ENCODE data around the gene MFAP2. TPM values are rescaled to one million over a fixed set of nuclear protein-coding genes. Genes with fewer than 3 reads are reported as not detected.
"Not testable (repeated sequence)": the region's sequence is repeated elsewhere in the genome, so short reads cannot be mapped to it uniquely, and the experiment has no call there.

The MFAP2 gene
- total RNA-seq, 1 donor from 2014 or later = 4.8 TPM

GRCh38 chr1:16944038-16944437, 36.4 kb downstream of the MFAP2 start:
- intact Hi-C loops (cut with DNase I) = no loop called here
- DNase-seq (ENCODE audit: low spot score) = no peak

- DNase-seq (ENCODE audit: low spot score); intact Hi-C loops (cut with DNase I): not testable (repeated sequence)
Observed at GRCh38 chr1:16939386-16940180, 40.8 kb downstream of the MFAP2 start.

DNA sequence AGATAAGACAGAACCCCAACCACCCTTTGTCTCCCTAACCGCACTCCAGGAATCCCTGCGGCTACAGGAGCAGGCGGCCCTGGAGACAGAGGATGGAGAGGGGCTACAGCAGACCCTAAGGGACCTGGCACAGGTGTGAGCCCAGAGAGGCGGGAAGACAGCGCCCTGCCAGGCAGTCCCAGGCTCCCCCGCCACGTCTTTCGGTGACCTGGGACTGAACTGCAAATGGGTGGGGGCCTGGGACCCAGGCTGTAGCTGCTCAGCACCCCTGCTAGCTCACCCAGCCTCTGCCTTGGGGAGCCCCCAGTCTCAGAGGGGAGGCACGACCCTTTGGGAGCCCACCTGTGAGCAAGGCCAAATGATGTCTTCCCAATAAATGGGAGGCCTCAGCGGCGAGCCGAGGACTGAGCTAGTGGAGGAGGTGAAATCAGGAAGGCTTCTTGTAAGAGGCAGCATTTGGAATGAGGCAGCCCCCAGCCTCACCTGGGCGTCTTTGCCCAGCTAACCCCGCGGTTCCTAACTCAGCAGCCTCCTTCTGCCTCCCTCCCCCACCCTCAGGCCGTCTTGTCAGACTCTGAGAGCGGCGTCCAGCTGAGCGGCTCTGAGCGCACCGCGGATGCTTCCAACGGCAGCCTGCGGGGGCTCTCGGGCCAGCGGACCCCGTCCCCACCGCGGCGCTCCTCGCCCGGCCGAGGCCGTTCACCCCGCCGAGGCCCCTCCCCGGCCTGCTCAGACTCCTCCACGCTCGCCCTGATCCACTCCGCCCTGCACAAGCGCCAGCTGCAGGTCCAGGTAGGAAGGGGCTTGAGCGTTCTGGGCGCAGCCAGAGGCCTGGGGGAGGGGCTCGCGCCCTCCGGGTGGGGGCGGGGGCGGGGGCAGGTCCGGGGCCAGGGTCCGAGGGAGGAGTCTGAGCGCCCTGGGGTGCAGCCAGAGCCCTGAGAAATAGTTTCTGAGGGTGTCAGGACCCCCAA, 41.8 kb downstream of the MFAP2 start:
- no peak for DNase-seq (ENCODE audit: low spot score)
- intact Hi-C loops (cut with DNase I) = no loop called here

- DNase-seq (ENCODE audit: low spot score); intact Hi-C loops (cut with DNase I): not testable (repeated sequence)
Observed at GRCh38 chr1:16936580-16936979, 43.8 kb downstream of the MFAP2 start.

GRCh38 chr1:16933945-16934344, 46.5 kb downstream of the MFAP2 start:
- intact Hi-C loops (cut with DNase I) = not testable (repeated sequence)

GRCh38 chr1:16931206-16931934, 49.0 kb downstream of the MFAP2 start:
- DNase-seq (ENCODE audit: low spot score); intact Hi-C loops (cut with DNase I): not testable (repeated sequence)

More at GRCh38 chr1:16933945-16934344, 46.5 kb downstream of the MFAP2 start:
- not testable (repeated sequence) for DNase-seq (ENCODE audit: low spot score)

DNA sequence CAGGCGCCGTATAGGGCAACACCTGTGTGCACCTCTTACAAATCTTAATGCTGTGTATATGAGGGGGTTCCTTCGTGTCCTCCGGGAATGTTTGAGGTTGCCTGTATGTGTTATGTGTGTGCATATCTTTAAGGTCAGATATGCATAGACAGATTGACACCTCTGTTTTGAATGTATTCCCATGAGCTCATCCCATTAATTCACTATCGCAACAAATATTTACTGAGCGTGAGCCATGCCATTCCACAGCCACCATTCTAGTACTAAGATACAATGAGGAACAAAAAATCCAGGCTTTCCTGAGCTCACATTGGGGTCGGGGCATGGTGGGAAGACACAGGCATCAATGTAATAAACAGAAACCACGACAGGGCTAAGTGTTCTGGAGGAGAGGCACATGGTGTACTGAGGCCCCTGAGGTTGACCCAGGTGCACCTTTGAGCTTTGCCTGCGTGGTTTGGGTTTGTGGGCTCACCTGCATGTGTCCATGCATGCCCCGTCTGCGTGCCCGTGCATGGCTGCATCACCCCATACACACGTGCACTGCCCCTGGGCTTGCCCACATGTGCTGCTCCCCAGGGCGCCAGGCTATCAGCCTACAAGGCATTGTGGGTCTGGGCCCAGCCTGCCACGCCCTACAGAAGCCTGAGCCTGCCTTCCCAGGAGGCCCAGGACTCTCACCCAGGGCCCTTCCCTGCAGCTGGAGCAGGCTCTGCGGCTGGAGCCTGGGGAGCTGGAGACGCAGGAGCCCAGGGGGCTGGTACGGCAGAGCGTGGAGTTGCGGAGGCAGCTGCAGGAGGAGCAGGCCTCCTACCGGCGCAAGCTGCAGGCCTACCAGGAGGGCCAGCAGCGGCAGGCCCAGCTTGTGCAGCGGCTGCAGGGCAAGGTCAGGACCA, 51.0 kb downstream of the MFAP2 start:
- DNase-seq (ENCODE audit: low spot score); intact Hi-C loops (cut with DNase I): not testable (repeated sequence)

DNA sequence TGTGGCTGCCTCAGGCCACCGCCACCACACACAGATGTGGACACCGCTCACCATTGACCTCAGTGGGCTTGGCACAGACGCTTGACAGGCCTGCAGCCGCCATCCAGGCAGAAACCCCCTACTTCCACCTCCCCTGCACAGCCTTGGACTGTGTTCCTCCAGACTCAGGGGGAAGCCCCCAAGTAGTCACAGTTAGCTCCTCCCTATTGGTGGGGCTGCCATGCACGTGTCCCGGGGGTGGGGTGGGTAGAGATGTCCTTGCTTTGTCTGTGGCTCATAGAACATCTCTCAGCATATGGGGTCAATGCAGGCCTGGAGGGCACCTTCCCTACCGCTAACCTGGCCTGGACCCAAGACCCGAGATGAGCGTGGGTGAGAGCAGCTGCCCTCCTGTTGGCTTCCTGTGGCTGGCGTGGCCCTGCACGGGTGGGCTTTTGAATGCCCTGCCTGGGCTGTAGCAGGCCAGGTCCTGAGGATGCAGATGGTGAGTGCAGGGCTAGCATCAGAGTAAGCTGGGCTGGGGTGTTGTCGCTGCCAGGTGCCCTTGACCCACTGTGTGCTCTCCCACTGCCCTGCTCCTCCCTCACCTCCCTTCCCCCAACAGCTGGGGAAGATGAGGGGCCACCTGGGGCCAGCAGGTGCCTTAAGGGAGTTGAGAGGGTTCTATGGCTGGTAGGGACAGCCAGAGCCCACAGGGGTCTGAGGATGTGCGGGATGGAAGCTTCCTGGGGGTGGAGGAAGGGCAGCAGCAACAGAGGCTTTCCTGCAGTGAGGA, 52.5 kb downstream of the MFAP2 start:
- intact Hi-C loops (cut with DNase I) = no loop called here

DNA sequence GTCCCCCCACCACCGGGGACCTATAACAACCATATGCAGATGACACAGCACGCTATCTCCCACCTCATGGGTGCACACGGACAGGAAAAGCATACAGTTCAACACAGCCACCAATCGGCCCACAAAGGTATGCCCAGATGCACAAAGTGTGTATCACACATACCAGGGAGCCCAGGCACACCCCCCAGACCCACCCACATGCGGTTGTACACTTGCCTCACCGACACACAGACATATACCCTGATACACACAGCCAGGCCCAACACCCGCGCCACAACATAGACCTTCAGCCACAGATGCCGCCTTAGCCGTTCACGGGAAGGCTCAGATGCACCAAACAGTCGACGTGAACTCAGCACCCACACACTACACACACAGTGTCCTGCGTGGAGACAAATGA, 53.2 kb downstream of the MFAP2 start:
- intact Hi-C loops (cut with DNase I) = no loop called here

More for the DNA sequence above, 52.5 kb downstream of the MFAP2 start:
- DNase-seq (ENCODE audit: low spot score) = no peak

DNA sequence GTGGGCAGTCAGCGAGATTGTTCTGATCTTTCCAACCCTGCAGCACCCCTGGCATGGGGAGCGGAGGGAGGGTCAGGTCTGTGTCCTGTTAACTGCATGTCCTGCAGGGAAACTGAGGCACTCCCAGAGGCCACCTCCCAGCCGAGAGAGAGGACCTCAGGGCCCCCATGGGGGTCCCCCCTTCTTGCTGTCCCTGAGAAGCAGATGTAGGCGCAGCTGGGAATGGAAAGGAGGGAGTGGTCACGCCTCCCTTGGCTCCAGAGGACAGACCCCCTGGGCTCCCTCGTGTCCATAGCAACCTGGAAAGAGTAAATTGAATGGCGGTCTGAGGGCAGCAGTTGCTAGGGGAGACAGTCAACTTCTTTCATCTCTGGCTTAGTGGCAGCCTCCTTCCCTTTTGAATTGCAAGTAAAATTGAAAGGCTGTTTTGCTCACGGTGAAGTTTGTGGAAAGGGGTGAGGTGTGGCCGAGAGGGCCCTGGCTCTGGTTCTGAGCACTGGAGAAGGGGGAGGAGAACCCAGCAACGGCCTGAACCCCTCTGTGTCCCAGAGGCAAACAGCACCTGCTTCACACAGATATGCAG, 53.8 kb downstream of the MFAP2 start:
- no peak for DNase-seq (ENCODE audit: low spot score)
- intact Hi-C loops (cut with DNase I) = no loop called here

More for the DNA sequence above, 53.2 kb downstream of the MFAP2 start:
- no peak for DNase-seq (ENCODE audit: low spot score)

DNA sequence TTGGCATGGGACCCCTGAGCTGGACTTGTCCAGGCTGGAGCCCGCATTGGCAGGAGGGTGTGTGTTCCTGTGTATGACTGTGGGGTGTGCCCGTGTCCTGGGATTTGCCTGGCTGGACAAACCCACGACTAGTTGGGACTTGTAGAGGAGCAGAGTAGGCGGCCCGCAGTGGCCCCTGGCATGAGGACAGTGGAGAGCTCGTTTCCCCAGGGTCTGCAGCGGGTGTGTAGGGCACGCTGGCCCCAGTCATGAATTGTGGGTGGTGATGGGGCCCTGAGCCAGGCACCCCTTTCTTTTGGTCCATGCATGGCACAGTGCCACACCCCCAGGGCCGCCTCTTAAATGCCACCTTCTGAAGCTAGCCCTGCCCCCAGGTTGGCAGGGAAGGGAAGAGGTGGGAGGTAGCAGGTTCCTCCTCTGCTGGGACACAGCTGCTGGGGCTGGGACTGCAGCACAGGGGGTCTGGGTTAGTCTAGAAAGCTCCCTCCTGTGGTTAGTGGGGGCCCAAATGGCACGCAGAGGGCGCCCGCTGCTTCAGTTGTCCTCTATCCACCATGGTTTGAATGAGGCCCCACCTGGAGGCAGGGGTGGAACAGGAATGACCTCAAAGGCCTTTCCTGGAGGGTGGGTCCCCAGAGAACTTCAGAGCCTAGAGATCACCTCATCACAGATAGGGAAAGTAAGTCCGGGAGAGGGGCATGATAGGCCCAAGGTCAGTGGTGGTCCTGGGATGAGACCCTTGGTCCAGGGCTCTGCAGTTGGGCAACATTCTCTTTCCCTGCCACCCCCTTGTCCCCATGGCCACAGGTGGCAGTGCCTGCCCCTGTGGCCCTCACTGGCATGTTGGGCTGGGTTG, 54.6 kb downstream of the MFAP2 start:
- intact Hi-C loops (cut with DNase I) = no loop called here

DNA sequence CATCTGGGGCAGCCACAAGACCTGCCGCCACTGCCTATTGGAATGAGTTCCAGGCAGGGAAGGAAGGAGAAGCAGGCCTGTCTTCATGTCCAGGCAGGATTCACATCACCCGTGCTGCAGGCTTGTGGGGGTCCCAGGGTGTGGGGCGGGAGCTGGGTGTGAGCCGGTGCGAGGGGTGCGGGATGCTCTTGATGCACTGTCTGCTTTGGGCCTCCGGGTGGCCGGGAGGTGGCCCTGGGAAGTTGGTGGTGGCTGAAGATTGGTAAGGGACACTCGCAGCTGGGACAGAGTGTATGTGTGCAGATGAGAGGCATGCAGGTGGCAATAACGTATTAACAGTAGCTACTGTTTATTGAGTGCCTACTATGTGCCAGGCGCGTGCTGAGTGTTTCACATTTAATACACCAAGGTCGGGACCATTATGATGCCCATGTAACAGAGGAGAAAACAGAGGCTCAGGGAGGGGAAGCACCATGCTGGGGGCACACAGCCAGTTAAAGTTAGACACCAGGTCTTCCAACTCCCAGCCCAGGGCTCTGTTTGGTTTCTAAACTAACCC, 55.4 kb downstream of the MFAP2 start:
- no peak for DNase-seq (ENCODE audit: low spot score)
- intact Hi-C loops (cut with DNase I) = no loop called here

More for the DNA sequence above, 54.6 kb downstream of the MFAP2 start:
- no peak for DNase-seq (ENCODE audit: low spot score)
